Measurements from ENCODE around the gene ZNF180.

DNA sequence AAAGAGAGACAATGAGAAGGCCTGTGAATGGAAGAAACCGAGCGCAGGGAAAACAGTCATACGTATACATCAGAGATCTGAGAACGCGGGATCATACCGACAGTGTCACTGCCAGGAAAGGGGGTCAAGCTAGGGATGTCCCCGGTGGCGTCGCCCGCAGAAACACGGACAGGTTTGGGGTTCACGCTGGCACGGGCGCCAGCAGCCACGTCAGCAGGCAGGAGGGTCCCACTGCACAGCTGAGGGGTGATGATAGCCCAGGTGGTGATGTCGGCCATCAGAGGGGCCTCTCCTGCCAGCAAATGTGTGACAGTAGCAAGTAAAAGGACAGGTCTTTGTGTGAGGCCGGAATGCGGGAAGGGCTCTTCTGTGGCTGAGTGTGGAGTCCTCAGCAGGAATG, 48.6 kb downstream of the ZNF180 start:
- TF ChIP-seq, protein P1, sequence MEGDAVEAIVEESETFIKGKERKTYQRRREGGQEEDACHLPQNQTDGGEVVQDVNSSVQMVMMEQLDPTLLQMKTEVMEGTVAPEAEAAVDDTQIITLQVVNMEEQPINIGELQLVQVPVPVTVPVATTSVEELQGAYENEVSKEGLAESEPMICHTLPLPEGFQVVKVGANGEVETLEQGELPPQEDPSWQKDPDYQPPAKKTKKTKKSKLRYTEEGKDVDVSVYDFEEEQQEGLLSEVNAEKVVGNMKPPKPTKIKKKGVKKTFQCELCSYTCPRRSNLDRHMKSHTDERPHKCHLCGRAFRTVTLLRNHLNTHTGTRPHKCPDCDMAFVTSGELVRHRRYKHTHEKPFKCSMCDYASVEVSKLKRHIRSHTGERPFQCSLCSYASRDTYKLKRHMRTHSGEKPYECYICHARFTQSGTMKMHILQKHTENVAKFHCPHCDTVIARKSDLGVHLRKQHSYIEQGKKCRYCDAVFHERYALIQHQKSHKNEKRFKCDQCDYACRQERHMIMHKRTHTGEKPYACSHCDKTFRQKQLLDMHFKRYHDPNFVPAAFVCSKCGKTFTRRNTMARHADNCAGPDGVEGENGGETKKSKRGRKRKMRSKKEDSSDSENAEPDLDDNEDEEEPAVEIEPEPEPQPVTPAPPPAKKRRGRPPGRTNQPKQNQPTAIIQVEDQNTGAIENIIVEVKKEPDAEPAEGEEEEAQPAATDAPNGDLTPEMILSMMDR (IDR thresholded peaks at IDR 0.05; ENCODE audit: insufficient read depth, low read length, poor library complexity, severe bottlenecking): no peak
- TF ChIP-seq EZH2phosphoT487 (conservative IDR thresholded peaks at IDR 0.05; ENCODE audit: low read length): no peak
